GM12891 (cell line): ENCODE data around the gene KRTAP10-8. TPM values are rescaled to one million over a fixed set of nuclear protein-coding genes. Genes with fewer than 3 reads are reported as not detected.
A peak's percentile ranks its signal among the peaks of the same experiment; 100 is the strongest.

ENCODE experiments used
- DNase-seq: peaks from one replicate; pipeline ENCODE4 v3.0.0; 2011; ENCODE audit warnings: low spot score; ENCODE audit not compliant: insufficient read length
- FAIRE-seq: peaks from 2 replicates; lab custom pipeline; 2011; peaks lifted over from hg19 to GRCh38; lab: Jason Lieb, UNC
- PAX5 ChIP-seq: IDR thresholded peaks from 2 replicates; pipeline ENCODE4 v1.6.1; 2011; ENCODE audit warnings: low read length, moderate library complexity, mild to moderate bottlenecking; ENCODE audit not compliant: insufficient read depth, severe bottlenecking
- POLR2A ChIP-seq: IDR thresholded peaks from 2 replicates; pipeline ENCODE4 v1.6.1; 2011; ENCODE audit warnings: low read depth, low read length, control low read depth
- POLR2AphosphoS5 ChIP-seq: IDR thresholded peaks from 2 replicates; pipeline ENCODE4 v1.6.1; 2011; ENCODE audit warnings: low read depth, low read length, control low read depth
- POU2F2 ChIP-seq: IDR thresholded peaks from 2 replicates; pipeline ENCODE4 v1.6.1; 2011; ENCODE audit warnings: low read depth, mild to moderate bottlenecking, control low read depth, low read length, moderate library complexity
- SPI1 ChIP-seq: IDR thresholded peaks from 2 replicates; pipeline ENCODE4 v1.6.1; 2011; ENCODE audit warnings: low read depth, low read length, control low read depth
- TAF1 ChIP-seq: IDR thresholded peaks from 2 replicates; pipeline ENCODE4 v1.6.1; 2011; ENCODE audit warnings: low read depth, low read length, control low read depth
- polyA plus RNA-seq: library from polyadenylated mRNA; unstranded; fragments of >200 nt; gene quantifications from one replicate; pipeline ENCODE4 v1.2.1, GENCODE V29; 2012; ENCODE audit warnings: low read depth, missing spikeins, inconsistent platforms; ENCODE audit not compliant: missing spikeins

The KRTAP10-8 gene
- polyA plus RNA-seq = not detected

GRCh38 chr21:44612029-44612486 is at the start of gene KRTAP10-8:
Gene KRTAP10-8, plus strand, starts transcription at chr21:44612079. Its CDS starts 22 bp downstream, at chr21:44612101.
- no peak for FAIRE-seq

GRCh38 chr21:44564099-44564498 is 47.8 kb upstream of the KRTAP10-8 start:
- FAIRE-seq = no peak
- no peak for DNase-seq
- TF ChIP-seq POLR2AphosphoS5 = no peak
- TF ChIP-seq POU2F2 = no peak
- no peak for TF ChIP-seq SPI1
- no peak for TF ChIP-seq PAX5
- TF ChIP-seq TAF1 = no peak
- TF ChIP-seq POLR2A = no peak

More at GRCh38 chr21:44612029-44612486, at the start of gene KRTAP10-8:
- TF ChIP-seq SPI1 = no peak
- no peak for TF ChIP-seq TAF1
- no peak for TF ChIP-seq PAX5
- DNase-seq = no peak

GRCh38 chr21:44564886-44565598 is 46.8 kb upstream of the KRTAP10-8 start:
- no peak for DNase-seq
- TF ChIP-seq POLR2A = no peak
- TF ChIP-seq TAF1 = no peak
- no peak for TF ChIP-seq PAX5
- FAIRE-seq = peak; percentile 5

- FAIRE-seq = no peak
- no peak for DNase-seq
- TF ChIP-seq POU2F2 (no peak), POLR2AphosphoS5 (no peak), PAX5 (no peak), SPI1 (no peak), POLR2A (no peak), TAF1 (no peak)
These were observed 45.5 kb upstream of the KRTAP10-8 start for GRCh38 chr21:44566403-44566802.

- DNase-seq (no peak), FAIRE-seq (no peak)
- TF ChIP-seq POLR2AphosphoS5 (no peak), PAX5 (no peak), TAF1 (no peak), POU2F2 (no peak), POLR2A (no peak), SPI1 (no peak)
These were observed 44.3 kb upstream of the KRTAP10-8 start for GRCh38 chr21:44567481-44568171.

- TF ChIP-seq PAX5 (no peak), POU2F2 (no peak)
- no peak for FAIRE-seq
- no peak for DNase-seq
These were observed 43.6 kb upstream of the KRTAP10-8 start for GRCh38 chr21:44568261-44568660.

GRCh38 chr21:44568667-44569556 is 43.0 kb upstream of the KRTAP10-8 start:
- DNase-seq (no peak), FAIRE-seq (no peak)
- TF ChIP-seq PAX5 = no peak
- TF ChIP-seq TAF1 = no peak
- no peak for TF ChIP-seq SPI1
- TF ChIP-seq POU2F2 = no peak

GRCh38 chr21:44569861-44570517 is 41.9 kb upstream of the KRTAP10-8 start:
- DNase-seq = no peak
- no peak for FAIRE-seq
- TF ChIP-seq POLR2AphosphoS5 (no peak), TAF1 (no peak), POU2F2 (no peak), PAX5 (no peak), SPI1 (no peak), POLR2A (no peak)

- no peak for FAIRE-seq
- no peak for TF ChIP-seq PAX5
- TF ChIP-seq POU2F2 = no peak
- no peak for DNase-seq
These were observed 40.6 kb upstream of the KRTAP10-8 start for GRCh38 chr21:44571296-44571695.

GRCh38 chr21:44571844-44572782 is 39.8 kb upstream of the KRTAP10-8 start:
- FAIRE-seq (no peak), DNase-seq (no peak)
- TF ChIP-seq SPI1 (no peak), POLR2A (no peak), POU2F2 (no peak), PAX5 (no peak), TAF1 (no peak), POLR2AphosphoS5 (no peak)
